Stimulated activated CD8-positive, alpha-beta memory T cell treated with anti-CD3 and anti-CD28 coated beads, Interleukin-15, amount 100 ng/mL, for 4 hours (primary cell): Measurements from ENCODE around the gene EXOC6.

Source experiments
- DNase-seq, 2 donors: peaks; one replicate each; pipeline ENCODE4 v3.0.0-alpha.2; 2020; ENCODE audit warnings: low read depth in 2 of 2

EXOC6 gene

DNA sequence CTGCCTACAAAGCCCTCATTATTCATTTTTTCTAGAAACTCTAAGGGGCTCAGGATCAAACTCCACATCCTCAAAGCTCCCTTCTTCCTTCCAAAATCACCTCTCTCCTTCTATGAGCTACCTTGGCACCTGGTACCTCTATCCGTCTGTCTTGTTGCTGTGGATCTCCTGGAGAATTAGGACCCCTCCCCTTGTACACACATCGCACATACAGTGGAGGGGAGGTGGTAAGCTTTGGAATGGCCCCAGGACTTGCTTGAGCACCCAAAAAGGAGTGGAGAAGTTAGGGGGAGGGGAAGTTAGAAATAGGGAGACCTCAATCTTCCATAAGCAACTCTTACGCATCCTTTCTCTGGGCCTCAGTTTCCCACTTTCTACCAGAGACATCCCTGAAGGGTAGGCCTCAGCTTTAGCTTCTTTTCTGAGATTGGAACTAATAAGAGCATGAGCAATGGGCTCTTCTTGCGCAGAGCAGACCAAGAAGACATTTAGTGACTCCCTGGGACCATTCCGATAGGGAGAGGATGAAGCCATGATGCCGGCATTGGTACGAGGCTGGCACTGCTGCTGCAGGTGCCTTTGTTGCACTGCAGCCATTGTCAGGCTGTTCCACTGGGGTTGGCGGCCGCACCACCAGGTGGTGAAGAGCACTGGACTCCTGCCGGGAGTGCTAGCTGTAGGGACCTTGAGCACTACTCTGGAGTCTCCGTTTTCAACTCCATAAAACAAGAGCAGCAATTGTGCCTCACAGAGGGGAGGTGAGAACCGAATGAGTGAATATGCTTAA lies 216.7 kb downstream of the EXOC6 start:
- no peak for DNase-seq

DNA sequence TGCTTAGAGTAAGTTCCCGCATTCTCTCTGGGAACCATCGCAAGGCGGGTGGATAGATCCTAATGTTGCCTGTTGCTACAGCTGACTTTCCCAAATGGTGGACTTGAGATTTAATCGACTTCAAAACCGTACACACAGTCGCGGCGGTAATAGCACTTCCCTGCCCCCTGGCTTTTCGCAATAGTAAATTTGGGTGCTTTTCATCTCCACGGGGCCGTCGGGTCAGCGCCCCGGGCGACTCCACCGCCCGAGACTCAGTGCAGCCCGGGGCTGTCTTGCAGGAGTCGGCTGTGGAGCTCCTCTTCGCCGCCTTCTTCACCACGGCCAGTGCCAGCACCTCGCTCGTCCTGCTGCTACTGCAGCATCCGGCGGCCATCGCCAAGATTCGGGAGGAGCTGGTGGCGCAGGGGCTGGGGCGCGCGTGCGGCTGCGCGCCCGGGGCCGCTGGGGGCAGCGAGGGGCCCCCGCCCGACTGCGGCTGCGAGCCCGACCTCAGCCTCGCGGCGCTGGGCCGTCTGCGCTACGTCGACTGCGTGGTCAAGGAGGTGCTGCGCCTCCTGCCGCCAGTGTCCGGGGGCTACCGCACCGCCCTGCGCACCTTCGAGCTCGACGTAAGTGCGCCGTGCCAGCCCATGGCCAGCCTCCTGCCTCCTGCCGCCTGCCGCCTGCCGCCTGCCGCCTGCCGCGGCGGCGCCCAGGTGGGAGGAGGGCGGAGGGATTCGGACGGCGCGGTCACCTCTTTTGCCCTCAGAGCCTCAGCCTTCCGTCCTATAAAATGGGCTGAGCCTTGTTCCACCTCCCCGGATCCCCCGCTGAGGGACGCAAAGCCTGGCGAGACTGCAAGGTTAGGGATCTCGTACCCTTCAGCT lies 217.6 kb downstream of the EXOC6 start:
- DNase-seq: no peak

DNA sequence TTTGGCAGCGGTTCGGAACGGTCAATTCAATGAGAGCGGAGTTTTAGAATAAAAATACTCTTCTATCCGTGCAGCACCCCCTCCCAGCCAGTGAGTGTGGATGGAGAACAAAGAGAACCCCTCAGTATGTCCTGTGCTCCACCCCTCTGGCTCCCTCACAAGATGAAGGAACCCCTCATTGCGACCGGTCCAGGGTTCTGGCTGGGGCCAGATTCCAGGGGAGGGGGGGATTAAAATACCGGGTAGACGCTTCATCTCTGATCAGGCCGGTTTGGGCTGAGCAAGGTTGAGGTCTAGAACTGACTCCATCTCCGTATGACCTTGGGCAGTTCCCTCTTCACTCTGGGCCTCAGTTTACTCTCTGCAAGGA lies 218.2 kb downstream of the EXOC6 start:
- DNase-seq: no peak

DNA sequence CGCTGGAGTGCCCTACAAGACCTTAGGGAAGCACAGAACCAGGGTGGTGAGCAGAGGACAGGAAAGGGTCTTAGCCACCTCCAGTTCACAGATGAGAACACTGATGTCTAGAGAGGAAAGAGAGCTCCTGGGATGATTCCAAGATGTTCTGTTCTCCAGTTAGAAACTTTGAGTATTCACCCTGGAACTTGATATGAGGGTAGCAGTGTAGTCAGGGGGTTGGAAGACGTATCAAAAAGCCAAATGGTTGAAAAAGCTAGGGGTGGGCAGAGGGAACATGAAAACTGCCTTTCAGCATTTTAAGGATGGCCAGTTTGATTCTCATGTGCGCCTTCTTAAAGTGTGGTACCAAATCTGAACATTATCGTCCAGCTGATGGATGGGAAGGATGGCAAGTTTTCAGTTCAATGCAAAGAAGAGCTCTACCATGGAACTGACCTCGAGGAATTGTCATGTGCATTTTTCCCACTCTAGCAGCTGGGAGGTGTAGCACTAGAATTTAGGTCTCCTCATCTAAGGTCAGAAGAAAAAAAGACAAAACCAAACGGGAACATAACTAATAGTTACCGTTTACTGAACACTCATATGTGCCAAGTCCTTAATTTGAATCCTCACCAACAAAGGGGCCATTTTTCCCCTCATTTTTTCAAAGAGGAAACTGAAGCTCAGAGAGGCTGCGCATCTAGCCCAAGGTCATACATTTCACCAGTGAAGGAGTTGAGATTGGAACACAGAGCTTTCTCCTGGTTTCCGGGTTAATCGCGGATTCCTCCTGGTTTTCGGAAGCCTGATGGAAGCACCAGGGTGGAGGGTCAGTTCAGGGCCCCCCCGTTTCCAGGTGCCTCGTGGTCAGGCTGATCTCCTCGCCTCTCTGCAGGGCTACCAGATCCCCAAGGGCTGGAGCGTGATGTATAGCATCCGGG lies 219.4 kb downstream of the EXOC6 start:
- no peak for DNase-seq

DNA sequence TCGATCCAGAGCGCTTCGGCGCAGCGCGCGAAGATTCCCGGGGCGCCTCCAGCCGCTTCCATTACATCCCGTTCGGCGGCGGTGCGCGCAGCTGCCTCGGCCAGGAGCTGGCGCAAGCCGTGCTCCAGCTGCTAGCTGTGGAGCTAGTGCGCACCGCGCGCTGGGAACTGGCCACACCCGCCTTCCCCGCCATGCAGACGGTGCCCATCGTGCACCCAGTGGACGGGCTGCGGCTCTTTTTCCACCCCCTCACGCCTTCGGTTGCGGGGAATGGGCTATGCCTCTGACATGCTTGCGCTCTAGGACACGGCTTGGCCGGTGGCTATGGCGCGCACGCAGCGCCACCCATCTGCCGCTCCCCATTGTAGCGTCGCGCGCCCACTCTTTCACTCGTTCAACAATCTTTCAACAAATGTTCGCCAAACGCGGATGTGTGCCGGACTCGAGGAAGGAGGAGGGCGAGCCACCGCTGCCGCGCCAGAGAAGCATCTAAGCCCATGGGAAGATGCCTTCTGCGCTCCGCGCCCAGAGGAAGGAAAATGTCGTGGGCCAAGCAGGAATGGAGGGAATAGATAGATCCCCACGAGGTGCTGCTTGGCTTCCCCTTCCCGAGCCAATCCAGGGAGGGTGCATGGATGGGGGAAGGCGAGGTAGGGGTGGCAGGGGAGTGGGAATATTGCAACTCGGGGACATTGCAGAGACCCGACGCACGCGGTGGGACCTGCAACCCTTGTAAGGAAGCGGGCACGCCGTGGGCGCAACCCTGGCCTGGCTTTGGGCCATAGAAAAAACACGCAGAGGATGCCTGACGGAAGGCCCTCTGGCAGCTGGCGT lies 220.3 kb downstream of the EXOC6 start:
- DNase-seq: no peak

DNA sequence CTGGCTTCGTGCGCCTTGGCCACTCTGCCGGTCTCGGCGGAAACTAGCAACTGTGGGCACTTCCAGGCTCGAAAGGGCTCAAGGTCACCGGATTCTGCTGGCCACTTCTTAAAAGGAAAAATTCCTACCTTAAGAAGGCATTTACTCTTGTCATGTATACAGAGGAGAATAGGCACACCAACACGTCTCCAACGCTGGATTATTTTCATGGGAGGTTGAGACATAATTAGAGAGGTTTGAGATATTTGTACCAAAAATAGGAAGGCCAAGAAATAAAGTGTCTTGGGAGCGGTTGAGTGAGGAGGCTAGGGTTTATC lies 220.9 kb downstream of the EXOC6 start:
- no peak for DNase-seq

DNA sequence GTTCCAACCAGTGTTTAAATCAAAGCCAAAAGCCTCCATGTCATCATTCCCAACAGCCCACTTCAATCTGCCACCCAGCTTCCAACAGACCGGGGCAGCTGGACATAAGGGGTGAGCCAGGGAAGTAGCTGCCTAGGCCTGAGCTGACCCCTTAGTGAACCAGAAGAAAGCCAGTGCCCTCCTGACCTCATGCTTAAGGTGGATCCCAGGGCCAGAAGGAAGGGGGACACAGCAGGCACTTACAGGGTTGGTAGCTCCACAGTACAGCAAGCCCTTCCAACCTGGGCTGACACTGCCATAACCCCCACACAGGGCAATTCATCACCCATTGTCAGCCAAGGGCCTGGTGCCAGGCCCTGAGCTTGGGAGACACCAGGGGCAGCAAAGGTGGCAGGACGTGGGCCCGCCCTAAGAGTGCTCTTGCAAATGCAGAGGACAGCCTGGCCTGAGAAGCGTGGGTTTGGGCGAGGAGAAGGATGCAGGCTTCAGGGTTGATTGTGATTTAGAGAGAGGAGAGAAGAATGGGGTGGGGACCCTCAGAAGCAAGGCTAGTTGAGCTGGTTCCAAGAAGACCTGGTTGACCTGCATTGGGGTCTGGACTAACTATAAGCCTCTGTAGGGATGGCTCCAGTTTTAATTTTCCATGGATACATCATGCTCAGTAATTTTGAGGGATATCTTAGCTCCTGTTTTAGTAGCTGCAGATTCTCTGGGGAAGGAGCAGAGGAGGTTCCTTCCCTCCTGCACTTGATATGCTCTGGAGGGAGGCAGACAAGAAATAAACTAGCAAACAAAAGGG lies 222.3 kb downstream of the EXOC6 start:
- no peak for DNase-seq

DNA sequence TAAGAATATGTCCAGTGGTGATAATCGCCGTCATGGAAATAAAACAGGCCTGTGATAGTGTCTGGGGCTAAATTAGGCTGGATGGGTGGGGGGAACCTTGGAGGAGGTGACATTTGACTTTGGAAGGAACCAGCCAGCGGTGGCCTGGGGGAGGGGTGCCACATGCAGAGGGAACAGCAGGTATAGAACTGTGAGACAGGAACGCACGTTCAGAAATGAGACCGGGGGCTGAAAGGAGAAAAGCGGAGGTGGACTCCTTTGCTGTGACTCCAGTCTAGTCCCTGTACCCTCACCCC lies 222.8 kb downstream of the EXOC6 start:
- DNase-seq: no peak

DNA sequence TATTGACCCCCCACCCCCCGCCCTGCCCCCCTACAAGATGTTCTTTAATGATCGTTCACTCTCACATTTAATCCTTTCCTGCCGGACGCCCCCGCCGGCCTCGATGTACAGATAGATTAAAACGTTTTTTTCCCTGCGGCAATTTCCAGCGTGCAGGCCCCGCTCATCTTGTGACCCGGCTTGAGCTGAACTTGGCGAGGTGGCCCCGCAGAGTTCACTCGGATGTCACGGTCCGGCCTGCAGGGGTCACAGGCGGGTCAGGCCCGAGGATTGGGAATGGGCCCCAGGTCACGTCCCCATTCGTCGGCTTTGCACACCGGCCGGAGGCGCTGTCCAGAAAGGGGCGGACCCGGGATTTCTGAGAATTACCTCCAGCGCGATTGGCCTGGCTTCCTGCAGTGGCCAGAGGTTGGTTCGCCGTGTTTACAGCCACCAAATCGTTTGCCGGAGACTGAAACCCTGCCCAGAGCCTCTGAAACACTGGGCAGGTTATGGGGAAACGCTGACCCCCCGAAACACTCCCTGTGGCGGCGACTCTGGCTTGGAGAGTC lies 223.4 kb downstream of the EXOC6 start:
- no peak for DNase-seq

DNA sequence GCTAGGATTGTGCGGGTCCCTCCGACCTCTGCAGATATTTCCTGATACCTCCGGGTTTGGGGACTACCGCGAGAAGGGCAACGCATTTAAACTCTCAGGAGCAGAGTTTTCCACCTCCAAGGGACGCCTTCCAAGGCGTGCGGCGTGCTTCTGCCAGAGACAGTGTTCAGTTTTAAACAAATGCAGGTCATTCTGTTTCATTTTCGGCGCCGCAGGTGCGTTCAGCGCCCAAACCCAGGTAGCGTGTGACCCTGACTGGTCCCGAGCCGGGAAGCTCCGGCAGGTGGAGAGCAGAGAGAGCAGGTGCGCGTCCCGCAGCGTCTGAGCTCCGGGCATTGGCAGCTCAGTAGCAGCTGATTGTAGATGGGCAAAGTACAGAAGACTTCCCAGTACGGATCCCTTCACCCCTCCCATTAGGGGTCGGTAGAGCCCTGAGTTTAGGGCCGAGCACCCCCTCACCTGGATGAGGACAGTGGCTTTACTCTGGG lies 223.9 kb downstream of the EXOC6 start:
- no peak for DNase-seq

DNA sequence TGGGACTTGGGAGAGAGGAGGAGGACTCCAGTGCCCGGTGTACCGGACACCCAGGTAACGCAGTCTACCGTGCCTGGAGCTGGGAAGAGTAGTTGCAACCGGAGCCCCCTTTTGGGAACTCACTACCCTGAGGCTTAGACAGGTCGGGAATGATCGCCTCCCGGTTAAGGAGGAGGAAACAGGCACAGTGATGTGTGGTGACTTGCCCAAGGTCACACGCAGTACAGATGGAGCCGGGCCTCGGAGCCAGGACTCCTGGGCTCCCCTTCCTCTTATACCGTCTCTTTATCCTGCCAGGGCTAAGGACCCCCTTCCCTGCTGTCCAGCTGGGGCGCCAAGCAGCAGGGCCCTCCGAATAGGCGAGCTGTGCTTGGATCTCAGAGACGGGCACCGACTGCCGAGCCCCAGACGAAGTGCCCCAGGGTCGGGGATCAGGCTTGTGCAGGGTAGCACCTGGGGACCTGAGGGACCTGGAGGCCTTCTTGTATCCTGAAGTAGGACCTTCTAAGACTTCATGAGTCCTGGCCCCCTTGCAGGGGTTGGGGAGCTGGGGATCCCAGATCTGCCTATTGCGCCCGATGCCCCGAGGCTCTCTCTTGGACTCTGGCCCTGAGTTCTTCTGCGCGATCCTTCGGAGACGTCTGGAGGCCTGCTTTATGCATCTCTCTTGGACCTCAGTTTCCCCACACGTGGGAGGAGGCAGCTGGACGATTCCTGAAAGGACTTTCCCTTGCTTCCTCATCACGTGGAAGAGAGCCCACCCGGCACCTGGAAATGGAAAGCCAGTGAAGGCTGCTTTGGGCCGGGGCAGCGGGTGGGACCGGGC lies 224.6 kb downstream of the EXOC6 start:
- no peak for DNase-seq

DNA sequence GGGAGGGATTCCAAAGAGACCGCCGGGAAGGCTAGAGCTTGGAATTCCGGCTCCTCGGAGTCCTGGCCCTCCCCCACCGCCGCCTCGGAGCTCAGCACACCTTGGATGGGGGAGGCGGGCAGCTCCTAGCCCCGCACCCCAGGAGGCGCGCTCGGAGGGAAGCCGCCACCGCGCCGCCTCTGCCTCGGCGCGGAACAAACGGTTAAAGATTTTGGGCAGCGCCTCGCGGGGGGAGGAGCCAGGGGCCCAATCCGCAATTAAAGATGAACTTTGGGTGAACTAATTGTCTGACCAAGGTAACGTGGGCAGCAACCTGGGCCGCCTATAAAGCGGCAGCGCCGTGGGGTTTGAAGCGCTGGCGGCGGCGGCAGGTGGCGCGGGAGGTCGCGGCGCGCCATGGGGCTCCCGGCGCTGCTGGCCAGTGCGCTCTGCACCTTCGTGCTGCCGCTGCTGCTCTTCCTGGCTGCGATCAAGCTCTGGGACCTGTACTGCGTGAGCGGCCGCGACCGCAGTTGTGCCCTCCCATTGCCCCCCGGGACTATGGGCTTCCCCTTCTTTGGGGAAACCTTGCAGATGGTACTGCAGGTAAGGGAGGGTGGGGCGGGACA lies 225.3 kb downstream of the EXOC6 start, which contains the start of gene CYP26A1:
TSS of gene CYP26A1 (plus strand) at position 355 of the 608 bp plus-strand sequence. CDS start at position 397, 42 bp downstream.
- DNase-seq: no peak

DNA sequence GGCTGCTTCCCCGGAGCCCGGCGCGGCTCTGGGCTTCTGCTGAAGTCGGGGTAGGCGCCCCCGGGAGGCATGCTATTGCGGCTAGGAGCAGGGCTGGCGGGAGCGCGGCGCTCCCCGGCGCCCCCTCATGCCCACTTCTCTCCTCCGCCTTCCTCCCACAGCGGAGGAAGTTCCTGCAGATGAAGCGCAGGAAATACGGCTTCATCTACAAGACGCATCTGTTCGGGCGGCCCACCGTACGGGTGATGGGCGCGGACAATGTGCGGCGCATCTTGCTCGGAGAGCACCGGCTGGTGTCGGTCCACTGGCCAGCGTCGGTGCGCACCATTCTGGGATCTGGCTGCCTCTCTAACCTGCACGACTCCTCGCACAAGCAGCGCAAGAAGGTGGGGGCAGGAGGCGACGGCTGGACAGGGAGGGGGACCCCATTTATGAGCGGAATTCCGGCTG lies 225.9 kb downstream of the EXOC6 start:
- no peak for DNase-seq

DNA sequence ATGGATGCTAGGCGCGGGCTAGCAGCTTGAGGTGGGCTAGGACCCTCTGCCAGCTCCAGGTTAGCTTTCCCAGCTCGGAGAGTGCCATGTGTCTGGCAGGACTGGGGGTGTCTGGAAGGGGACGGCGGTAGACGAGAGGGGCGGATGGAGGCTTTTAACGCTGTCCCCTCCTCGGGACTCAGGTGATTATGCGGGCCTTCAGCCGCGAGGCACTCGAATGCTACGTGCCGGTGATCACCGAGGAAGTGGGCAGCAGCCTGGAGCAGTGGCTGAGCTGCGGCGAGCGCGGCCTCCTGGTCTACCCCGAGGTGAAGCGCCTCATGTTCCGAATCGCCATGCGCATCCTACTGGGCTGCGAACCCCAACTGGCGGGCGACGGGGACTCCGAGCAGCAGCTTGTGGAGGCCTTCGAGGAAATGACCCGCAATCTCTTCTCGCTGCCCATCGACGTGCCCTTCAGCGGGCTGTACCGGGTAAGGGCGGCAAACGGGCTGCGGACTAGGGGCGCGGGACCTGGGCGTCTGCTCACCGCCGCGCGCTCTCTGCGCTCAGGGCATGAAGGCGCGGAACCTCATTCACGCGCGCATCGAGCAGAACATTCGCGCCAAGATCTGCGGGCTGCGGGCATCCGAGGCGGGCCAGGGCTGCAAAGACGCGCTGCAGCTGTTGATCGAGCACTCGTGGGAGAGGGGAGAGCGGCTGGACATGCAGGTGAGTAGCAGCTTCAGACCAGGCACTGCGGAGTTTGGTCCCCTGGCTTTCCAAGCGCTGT lies 226.5 kb downstream of the EXOC6 start:
- DNase-seq: no peak

DNA sequence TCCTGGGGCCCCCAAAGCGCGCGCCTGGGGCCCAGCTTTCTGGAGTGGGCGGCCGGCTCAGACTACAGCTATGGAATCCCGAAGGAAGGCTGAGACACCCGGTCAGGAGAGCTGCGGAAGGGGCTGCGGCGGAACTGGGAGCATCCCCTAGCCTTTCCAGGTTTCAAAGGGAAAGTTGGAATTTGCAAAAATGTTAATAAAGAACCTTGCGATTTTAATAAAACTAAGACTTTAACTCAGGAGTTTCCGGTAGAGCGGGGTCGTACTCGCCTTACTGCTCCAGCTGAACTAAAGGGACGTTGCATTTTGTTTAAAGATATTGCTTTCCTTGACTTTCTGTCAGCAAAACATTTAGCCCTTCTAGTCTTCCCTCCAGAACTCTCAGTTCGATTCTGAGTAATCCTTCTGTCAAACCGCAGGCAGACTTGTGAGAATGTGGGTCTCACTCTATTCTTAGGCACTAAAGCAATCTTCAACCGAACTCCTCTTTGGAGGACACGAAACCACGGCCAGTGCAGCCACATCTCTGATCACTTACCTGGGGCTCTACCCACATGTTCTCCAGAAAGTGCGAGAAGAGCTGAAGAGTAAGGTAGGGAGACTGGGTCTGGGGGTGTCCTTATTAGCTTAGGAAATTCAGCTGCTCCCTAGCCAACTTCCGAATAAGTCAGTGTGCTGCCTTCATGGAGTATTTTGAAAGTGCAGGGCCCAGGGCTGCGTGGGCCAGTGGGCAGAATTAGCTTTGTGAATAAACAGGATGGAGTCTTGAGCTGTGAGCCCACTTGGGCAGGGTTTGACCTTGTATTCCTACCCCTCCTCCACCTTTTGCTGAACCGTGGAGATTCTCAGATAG lies 227.3 kb downstream of the EXOC6 start:
- no peak for DNase-seq

DNA sequence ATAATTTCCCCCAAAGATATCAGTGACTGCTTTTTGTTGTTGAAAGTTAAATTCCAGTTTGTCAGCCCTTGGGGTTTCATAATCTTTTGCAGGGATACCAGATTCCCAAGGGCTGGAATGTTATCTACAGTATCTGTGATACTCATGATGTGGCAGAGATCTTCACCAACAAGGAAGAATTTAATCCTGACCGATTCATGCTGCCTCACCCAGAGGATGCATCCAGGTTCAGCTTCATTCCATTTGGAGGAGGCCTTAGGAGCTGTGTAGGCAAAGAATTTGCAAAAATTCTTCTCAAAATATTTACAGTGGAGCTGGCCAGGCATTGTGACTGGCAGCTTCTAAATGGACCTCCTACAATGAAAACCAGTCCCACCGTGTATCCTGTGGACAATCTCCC lies 228.6 kb downstream of the EXOC6 start:
- no peak for DNase-seq

DNA sequence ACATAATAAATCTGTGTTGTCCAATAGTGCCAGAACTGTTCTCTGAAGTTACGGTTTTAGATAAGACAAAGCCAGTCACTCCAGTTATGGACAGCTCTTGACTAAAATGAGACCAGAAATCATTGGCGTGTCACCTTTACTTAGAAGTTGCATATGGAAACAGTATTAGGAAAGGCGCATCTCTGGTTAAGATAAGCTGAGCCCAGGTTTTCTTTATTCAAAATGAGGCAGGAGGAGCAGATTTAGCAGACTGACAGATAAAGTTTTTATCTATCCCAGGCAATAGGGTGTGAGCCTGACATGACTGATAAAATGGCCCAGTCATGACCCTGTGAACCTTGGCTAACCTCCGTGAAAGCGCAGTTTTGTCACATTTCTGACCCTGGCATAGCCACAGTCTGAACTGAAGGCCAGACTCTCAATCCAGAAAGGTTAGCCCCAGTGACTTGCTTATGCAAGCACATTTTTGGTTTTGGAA lies 229.6 kb downstream of the EXOC6 start:
- DNase-seq: no peak
